Measurements from ENCODE around the gene TSPAN1. TPM values are rescaled to one million over a fixed set of nuclear protein-coding genes. Genes with fewer than 3 reads are reported as not detected.

TSPAN1 gene
- total and polyA plus RNA-seq, 2 of the 13 experiments (the other 11 are each of a cell fraction or from before 2014, with no cell fraction given) = 1.7 to 2.9 TPM

- TF ChIP-seq SNAPC4 (CRISPR knock-in tag; IDR thresholded peaks at IDR 0.05) = no peak
- TF ChIP-seq SAP130 (CRISPR knock-in tag; IDR thresholded peaks at IDR 0.05; ENCODE audit: low read depth) = no peak
- TF ChIP-seq ETV6 (CRISPR knock-in tag; conservative IDR thresholded peaks at IDR 0.05) = no peak
- no peak for TF ChIP-seq HBP1 (CRISPR knock-in tag; IDR thresholded peaks at IDR 0.05; ENCODE audit: low read depth)
- TF ChIP-seq CCAR2 (optimal IDR thresholded peaks at IDR 0.05; ENCODE audit: low read depth, low read length) = peak; percentile 50
- TF ChIP-seq TGIF2 (CRISPR knock-in tag; IDR thresholded peaks at IDR 0.05) = no peak
- TF ChIP-seq RARG (CRISPR knock-in tag; IDR thresholded peaks at IDR 0.05; ENCODE audit: low read depth) = no peak
- TF ChIP-seq ZNF251 (CRISPR knock-in tag; IDR thresholded peaks at IDR 0.05) = no peak
- TF ChIP-seq DZIP1 (CRISPR knock-in tag; IDR thresholded peaks at IDR 0.05) = no peak
- no peak for TF ChIP-seq ZNF576 (CRISPR knock-in tag; IDR thresholded peaks at IDR 0.05)
- no peak for TF ChIP-seq TIGD3 (CRISPR knock-in tag; IDR thresholded peaks at IDR 0.05; ENCODE audit: borderline replicate concordance)
- TF ChIP-seq ZFP37 (CRISPR knock-in tag; IDR thresholded peaks at IDR 0.05; ENCODE audit: borderline replicate concordance) = no peak
- TF ChIP-seq POLR2AphosphoS2 (IDR thresholded peaks at IDR 0.05; ENCODE audit: low read depth, low read length) = no peak
- TF ChIP-seq ZNF746 (CRISPR knock-in tag; IDR thresholded peaks at IDR 0.05) = no peak
- no peak for TF ChIP-seq STAT5B (CRISPR knock-in tag; IDR thresholded peaks at IDR 0.05)
- no peak for TF ChIP-seq ZFP36 (IDR thresholded peaks at IDR 0.05; ENCODE audit: borderline replicate concordance, low read depth, low read length, partially characterized antibody)
- no peak for TF ChIP-seq MAF1 (CRISPR knock-in tag; IDR thresholded peaks at IDR 0.05; ENCODE audit: borderline replicate concordance)
- no peak for TF ChIP-seq SNAPC5 (CRISPR knock-in tag; IDR thresholded peaks at IDR 0.05; ENCODE audit: borderline replicate concordance)
Observed at GRCh38 chr1:46179138-46180081, 4.5 kb downstream of the TSPAN1 start (continued).

All from HepG2 (cell line).